ENCODE measurements around the gene NEK3.
"Not testable (repeated sequence)": the region's sequence is repeated elsewhere in the genome, so short reads cannot be mapped to it uniquely, and the experiment has no call there.

DNA sequence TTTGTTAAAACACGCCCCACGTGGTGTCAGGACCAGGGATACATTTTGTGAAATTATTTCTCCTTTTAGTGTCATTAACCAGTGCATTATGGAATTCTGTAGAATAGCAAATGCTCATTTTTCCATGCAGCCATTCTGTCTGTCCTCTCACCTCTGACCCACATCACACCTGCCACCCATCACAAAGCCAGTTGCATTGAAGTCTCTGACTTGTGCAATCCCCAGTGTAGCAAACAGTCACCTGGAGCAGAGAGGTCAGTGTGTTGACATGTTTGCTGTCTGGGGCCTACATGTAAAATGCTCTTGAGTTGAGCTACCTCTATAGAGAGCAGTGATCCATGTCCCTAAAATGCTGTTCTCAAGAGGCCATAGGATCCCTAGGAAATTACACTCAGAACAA lies 47.9 kb upstream of the NEK3 start:
- not testable (repeated sequence) for TF ChIP-seq POLR2A, CTCF (IDR thresholded peaks at IDR 0.05)

Data from adrenal gland (tissue), 5 donors.